ENCODE data around the gene ITGA4.

The ITGA4 gene

GRCh38 chr2:181440919-181441318 lies 16.3 kb upstream of the ITGA4 start:
- Histone ChIP-seq H3K4me2 (ENCODE audit: low read depth, low read length, poor library complexity, severe bottlenecking) (peak overlapping the region; percentile 53), H3K9me2 (replicated peaks; ENCODE audit: low read depth, low read length) (no peaks in the 10 kb centered on the region), H3K9me3 (ENCODE audit: insufficient read depth, low read depth, low read length) (no peaks in the 10 kb centered on the region), H3K4me3 (ENCODE audit: low read length, poor library complexity, severe bottlenecking) (peak overlapping the region; percentile 14), H3F3A (ENCODE audit: low read depth) (peaks cover 14% of the 10 kb centered on the region; the same call in 1 of the 2 replicates), H3K9ac (ENCODE audit: low read depth, low read length, poor library complexity, severe bottlenecking) (peak overlapping the region; percentile 68), H3K79me2 (ENCODE audit: insufficient read depth, low read length) (peaks cover 9% of the 10 kb centered on the region), H3K36me3 (ENCODE audit: insufficient read depth, low read length) (no peaks in the 10 kb centered on the region), H3K27me3 (ENCODE audit: insufficient read depth, low read length, poor library complexity, severe bottlenecking) (no peaks in the 10 kb centered on the region), H2AFZ (ENCODE audit: low read length) (no peak overlapping the region), H4K20me1 (ENCODE audit: insufficient read depth, low read length, poor library complexity, severe bottlenecking) (no peaks in the 10 kb centered on the region), H3K4me1 (ENCODE audit: insufficient read depth, low read length, poor library complexity, severe bottlenecking) (peaks cover 84% of the 10 kb centered on the region)
- TF ChIP-seq EZH2phosphoT487 (IDR thresholded peaks at IDR 0.05; ENCODE audit: borderline replicate concordance) = no peak
- no peak for TF ChIP-seq CTCF (conservative IDR thresholded peaks at IDR 0.05; ENCODE audit: low read length)

GRCh38 chr2:181441670-181442069 lies 15.5 kb upstream of the ITGA4 start:
- H3K4me1 ChIP-seq (ENCODE audit: insufficient read depth, low read length, poor library complexity, severe bottlenecking) = peaks cover 91% of the 10 kb centered on the region
- H3K9ac ChIP-seq (ENCODE audit: low read depth, low read length, poor library complexity, severe bottlenecking) = peak overlapping the region; percentile 68
- H2AFZ ChIP-seq (ENCODE audit: low read length) = no peak overlapping the region
- H3K4me2 ChIP-seq (ENCODE audit: low read depth, low read length, poor library complexity, severe bottlenecking) = peak overlapping the region; percentile 53
- no peaks in the 10 kb centered on the region for H3K36me3 ChIP-seq (ENCODE audit: insufficient read depth, low read length)
- peak overlapping the region; percentile 14 for H3K4me3 ChIP-seq (ENCODE audit: low read length, poor library complexity, severe bottlenecking)
- H3K79me2 ChIP-seq (ENCODE audit: insufficient read depth, low read length) = peaks cover 9% of the 10 kb centered on the region
- no peaks in the 10 kb centered on the region for H3K9me2 ChIP-seq (replicated peaks; ENCODE audit: low read depth, low read length)
- no peak for TF ChIP-seq EZH2phosphoT487 (IDR thresholded peaks at IDR 0.05; ENCODE audit: borderline replicate concordance)
- no peak for TF ChIP-seq CTCF (conservative IDR thresholded peaks at IDR 0.05; ENCODE audit: low read length)
- peaks cover 14% of the 10 kb centered on the region; the same call in 1 of the 2 replicates for H3F3A ChIP-seq (ENCODE audit: low read depth)
- H3K27me3 ChIP-seq (ENCODE audit: insufficient read depth, low read length, poor library complexity, severe bottlenecking) = no peaks in the 10 kb centered on the region
- H3K9me3 ChIP-seq (ENCODE audit: insufficient read depth, low read depth, low read length) = no peaks in the 10 kb centered on the region
- H4K20me1 ChIP-seq (ENCODE audit: insufficient read depth, low read length, poor library complexity, severe bottlenecking) = no peaks in the 10 kb centered on the region

- no peaks in the 10 kb centered on the region for H4K20me1 ChIP-seq (ENCODE audit: insufficient read depth, low read length, poor library complexity, severe bottlenecking)
- TF ChIP-seq EZH2phosphoT487 (IDR thresholded peaks at IDR 0.05; ENCODE audit: borderline replicate concordance) (no peak), CTCF (conservative IDR thresholded peaks at IDR 0.05; ENCODE audit: low read length) (no peak)
- no peaks in the 10 kb centered on the region for H3K9me2 ChIP-seq (replicated peaks; ENCODE audit: low read depth, low read length)
- no peak overlapping the region for H2AFZ ChIP-seq (ENCODE audit: low read length)
- no peaks in the 10 kb centered on the region for H3K27me3 ChIP-seq (ENCODE audit: insufficient read depth, low read length, poor library complexity, severe bottlenecking)
- no peaks in the 10 kb centered on the region for H3K9me3 ChIP-seq (ENCODE audit: insufficient read depth, low read depth, low read length)
- H3K9ac ChIP-seq (ENCODE audit: low read depth, low read length, poor library complexity, severe bottlenecking) = peak overlapping the region; percentile 73
- H3K4me2 ChIP-seq (ENCODE audit: low read depth, low read length, poor library complexity, severe bottlenecking) = peak overlapping the region; percentile 52
- peaks cover 14% of the 10 kb centered on the region; the same call in 1 of the 2 replicates for H3F3A ChIP-seq (ENCODE audit: low read depth)
- no peaks in the 10 kb centered on the region for H3K36me3 ChIP-seq (ENCODE audit: insufficient read depth, low read length)
- H3K4me1 ChIP-seq (ENCODE audit: insufficient read depth, low read length, poor library complexity, severe bottlenecking) = peaks cover 78% of the 10 kb centered on the region
- no peaks in the 10 kb centered on the region for H3K79me2 ChIP-seq (ENCODE audit: insufficient read depth, low read length)
- H3K4me3 ChIP-seq (ENCODE audit: low read length, poor library complexity, severe bottlenecking) = peak overlapping the region; percentile 35
These were observed 12.5 kb upstream of the ITGA4 start for GRCh38 chr2:181444654-181445053.
